Right forelimb (tissue), 1 donor: ENCODE results near the gene SNX20.

Experiments
- DNase-seq: peaks from one replicate; pipeline ENCODE4 v3.0.0-alpha.2; 2018

The SNX20 gene, protein sequence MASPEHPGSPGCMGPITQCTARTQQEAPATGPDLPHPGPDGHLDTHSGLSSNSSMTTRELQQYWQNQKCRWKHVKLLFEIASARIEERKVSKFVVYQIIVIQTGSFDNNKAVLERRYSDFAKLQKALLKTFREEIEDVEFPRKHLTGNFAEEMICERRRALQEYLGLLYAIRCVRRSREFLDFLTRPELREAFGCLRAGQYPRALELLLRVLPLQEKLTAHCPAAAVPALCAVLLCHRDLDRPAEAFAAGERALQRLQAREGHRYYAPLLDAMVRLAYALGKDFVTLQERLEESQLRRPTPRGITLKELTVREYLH

DNA sequence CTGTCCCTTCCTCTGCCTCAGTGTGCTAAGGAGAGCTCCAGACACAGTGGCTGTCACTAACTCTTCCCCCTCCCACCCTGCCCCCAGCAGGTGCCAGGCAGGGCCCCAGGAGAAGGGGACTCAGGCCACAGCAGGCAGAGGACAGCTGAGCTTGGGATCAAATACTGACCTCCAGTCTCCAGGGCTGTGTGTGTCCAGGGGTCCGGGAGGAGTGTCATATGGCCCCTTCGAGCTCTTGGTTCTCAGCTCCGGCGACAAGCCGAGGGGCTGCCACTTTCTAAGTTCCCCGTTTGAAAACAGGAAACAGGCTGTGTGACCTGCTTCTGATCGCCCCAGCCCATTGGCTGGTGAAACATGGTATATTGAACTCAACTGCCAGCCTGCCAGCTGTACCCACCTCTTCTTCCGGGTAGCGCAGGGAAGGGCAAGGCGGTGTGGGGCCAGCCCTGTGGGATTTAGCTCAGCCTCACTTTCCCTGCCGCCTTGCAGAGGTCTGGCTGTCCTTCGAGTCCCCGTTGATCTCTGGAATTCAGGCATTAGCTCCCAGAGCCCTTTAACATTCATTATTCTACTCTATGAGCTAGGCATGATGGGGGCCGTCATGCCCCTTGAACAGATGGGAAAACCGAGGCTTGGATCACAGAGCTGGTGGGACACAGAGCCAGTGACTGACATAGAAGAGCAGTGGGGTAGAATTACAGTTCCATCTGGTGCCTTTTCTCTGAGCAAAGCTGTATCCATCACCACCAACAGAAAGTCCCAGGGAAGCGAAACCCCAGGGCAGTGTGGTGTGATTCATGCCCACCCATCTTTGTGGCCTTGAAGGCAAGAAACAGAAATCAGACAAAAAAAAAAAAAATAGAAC is at the start of gene SNX20:
TSS of gene SNX20 (minus strand) at position 292 of the 865 bp plus-strand sequence. CDS start 3,786 bp downstream, outside the sequence.
- DNase-seq = no peak

DNA sequence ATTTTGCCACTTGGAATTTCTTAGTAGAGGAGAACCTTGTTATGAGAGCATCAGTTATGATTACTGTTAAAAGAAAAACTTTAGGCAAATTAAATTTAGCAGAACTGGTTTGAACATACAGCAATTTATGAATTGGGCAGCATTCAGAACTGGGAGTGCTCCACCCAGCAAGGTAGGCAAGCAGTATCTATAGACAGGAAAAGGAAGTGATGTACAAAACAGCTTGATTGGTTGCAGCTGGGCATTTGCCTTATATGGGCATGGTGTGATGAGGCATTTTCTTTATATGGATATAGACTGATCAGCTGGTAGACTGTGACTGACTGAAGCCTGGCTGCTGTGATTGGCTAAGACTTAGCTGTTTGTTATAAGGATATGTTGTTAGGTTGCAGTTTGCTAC is 43.2 kb upstream of the SNX20 start:
- DNase-seq = no peak

DNA sequence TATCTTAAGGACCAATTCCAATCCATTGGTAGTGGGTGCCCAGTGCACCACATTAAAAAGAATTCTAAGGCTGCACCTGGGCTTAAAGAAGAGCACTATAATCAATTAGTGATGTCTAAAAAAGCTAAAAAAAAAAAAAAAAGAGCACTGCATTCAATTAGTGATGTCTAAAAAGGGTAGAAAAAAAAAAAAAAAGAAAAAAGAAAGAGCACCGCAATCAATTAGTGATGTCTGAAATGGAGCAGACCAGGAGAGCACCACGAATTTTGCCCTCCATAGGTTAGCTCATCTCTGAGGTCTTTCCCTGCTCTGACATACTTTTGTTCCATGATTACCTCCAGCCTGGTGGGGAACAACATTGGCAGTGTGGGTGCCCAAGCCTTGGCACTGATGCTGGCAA is 41.8 kb upstream of the SNX20 start:
- DNase-seq = no peak

GRCh38 chr16:50722405-50722737 is 41.3 kb upstream of the SNX20 start:
- DNase-seq = no peak

- DNase-seq = no peak
These were observed 40.7 kb upstream of the SNX20 start for GRCh38 chr16:50721549-50722404.

DNA sequence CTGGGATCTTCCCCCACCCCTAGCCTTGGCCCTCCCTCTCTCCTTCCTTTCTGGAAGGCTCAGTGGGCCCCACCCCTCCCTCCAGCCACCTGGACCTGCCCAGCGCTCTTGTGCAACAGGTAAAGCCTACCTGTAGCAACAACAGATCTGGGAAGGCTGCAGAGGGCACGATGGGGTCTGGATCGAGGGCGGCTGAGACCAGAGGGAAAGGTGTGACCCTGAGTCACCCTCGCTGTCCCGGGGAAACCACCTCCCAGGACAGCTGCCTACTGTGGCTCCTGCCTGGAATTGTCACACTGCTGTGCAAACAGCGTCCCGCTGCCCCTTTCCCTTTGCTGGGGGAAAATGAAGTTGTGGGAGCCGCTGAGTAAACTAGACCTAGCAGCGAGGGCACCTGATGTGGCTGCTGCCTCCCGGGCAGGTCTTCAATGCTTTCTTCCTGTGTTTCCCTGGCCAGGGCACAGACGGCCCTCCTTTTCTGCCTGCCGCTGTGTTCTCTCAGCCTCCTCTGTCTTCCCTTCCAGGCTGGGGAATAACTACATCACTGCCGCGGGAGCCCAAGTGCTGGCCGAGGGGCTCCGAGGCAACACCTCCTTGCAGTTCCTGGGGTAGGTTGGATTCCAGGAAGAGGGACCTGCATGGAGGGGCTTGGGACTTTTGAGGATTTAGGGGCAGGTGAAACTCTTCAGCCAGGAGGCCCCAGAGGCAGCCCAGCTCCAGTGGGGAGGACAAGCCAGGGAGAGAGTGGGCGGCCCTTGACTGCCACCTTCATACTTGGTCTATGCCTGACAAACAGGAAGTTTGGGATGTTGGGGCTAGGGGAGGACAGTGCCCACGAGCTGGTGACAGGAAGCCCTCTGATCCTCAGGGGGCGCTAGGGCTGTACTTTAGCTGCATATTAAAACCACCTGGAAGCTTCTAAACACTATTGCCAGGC is 38.6 kb upstream of the SNX20 start:
- DNase-seq = no peak

- no peak for DNase-seq
These were observed 37.8 kb upstream of the SNX20 start for GRCh38 chr16:50718761-50719400.

- no peak for DNase-seq
These were observed 37.1 kb upstream of the SNX20 start for GRCh38 chr16:50718061-50718760.

DNA sequence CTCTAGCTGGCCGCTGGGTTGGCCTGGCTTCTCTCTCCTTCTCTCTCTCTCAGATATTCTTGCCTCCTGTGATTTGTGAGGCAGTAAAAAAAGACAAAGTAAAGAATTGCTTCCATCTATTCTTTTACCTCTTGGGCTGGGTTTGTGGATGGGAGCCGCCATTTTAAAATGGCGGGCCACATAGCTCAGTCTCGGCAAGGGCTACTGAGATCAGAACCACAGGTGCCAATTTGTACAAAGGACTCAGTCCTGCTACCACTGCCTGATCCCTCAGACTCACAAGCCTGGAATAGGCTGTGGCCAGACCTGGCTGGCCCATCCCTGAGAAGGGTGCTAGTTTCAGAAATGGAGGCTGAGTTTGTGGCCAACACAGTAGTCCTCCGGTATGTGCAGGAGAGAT is 36.4 kb upstream of the SNX20 start:
- DNase-seq = no peak

- no peak for DNase-seq
These were observed 36.0 kb upstream of the SNX20 start for GRCh38 chr16:50717091-50717490.

GRCh38 chr16:50712956-50713355 is 31.8 kb upstream of the SNX20 start:
- DNase-seq = no peak

DNA sequence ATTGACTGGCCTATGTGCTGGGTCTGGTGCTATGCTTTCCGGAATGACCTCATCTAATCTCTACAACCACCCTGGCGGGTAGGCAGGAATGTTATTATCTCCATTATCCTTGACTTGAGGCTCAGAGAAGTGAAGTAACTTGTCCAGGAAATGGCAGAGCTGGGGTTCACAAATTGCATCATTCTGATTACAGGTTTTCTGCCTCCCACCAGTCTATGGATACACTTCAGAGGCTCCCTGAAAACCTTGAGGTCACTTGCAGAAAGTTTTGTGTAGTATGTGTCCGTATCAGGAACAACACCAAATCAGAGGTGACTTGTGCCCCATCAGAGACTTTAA is 31.4 kb upstream of the SNX20 start:
- no peak for DNase-seq

- DNase-seq = peak; percentile 75
These were observed 30.9 kb upstream of the SNX20 start for GRCh38 chr16:50711862-50712559.

DNA sequence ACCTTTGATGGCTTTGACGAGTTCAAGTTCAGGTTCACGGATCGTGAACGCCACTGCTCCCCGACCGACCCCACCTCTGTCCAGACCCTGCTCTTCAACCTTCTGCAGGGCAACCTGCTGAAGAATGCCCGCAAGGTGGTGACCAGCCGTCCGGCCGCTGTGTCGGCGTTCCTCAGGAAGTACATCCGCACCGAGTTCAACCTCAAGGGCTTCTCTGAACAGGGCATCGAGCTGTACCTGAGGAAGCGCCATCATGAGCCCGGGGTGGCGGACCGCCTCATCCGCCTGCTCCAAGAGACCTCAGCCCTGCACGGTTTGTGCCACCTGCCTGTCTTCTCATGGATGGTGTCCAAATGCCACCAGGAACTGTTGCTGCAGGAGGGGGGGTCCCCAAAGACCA is 29.9 kb upstream of the SNX20 start:
- no peak for DNase-seq

DNA sequence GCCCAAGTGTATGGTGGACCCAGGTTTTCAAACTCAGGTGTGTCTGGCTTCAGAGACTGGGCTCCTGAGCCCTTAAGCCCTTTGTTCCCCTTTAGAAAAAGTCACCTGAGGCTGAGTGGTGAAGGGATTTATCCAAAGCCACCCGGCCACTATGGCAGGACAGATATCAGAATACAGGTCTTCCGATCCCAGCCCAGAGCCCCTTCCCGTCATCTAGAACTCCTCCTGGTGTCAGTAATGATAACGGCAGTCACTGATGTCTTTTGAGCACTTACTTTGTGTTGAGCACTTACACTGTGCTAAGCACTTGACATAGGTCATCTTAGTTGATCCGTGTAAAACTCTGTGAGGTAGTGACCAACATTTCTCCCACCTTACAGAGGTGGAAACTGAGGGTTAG is 28.9 kb upstream of the SNX20 start:
- no peak for DNase-seq

DNA sequence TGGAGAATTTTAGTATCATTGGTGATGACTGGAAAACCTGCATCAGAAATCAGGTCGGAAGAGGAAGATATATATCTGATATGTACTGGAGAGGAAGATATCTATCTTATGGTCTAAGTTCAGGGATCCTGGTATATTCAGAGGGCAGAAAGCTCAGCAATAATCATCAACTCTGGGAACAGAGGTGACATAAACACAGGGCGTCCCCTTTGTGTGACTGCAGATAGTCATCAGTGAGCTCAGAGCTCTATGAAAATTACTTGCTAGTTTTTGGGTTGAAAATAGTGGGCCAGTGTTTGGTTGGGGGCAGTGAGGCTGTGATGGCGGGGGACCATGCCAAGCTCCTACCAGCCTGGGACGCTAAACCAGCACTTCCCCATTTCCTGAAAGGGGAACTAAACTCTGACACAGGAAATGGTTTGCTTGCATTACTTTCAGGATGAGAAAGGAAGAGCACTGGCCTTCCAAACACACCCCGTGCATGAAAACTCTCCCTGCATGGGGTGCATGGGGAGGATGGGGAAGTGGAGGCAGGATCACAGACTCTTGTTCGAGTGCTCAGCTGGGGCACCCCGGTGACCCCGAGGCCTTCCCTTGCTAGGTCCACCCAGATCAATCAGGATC is 28.1 kb upstream of the SNX20 start:
- DNase-seq = no peak

- DNase-seq = no peak
These were observed 27.4 kb upstream of the SNX20 start for GRCh38 chr16:50708373-50709060.

GRCh38 chr16:50706250-50706649 is 25.1 kb upstream of the SNX20 start:
- no peak for DNase-seq

GRCh38 chr16:50705436-50706110 is 24.5 kb upstream of the SNX20 start:
- no peak for DNase-seq
